Psoas muscle (tissue), 8 donors: Measurements from ENCODE around the gene SLC25A15. TPM values are rescaled to one million over a fixed set of nuclear protein-coding genes. Genes with fewer than 3 reads are reported as not detected.
"Not testable (repeated sequence)": the region's sequence is repeated elsewhere in the genome, so short reads cannot be mapped to it uniquely, and the experiment has no call there.

Source experiments
- ATAC-seq, 4 donors: fragments of 200-7000 bp; cut with Tn5 transposase; one replicate each; pipeline ENCODE4 v1.9.1; 2020; ENCODE audit warnings: moderate library complexity in 3 of 4, mild to moderate bottlenecking in 2 of 4
- DNase-seq, 2 donors: peaks; one replicate each; pipeline ENCODE4 v3.0.0-alpha.2; 2020
- H3K27ac ChIP-seq: fragments of 200-600 bp; one replicate; pipeline ENCODE4 v1.8.0; 2022
- H3K27me3 ChIP-seq, 3 donors: fragments of 200-600 bp in 1 of 3; one replicate each; pipeline versions ENCODE4 v1.6.1 to v1.8.0; 2013 to 2022; ENCODE audit warnings: low read length in 2 of 3, mild to moderate bottlenecking in 2 of 3, moderate library complexity in 1 of 3; ENCODE audit not compliant: insufficient read depth in 3 of 3
- H3K36me3 ChIP-seq, 2 donors: fragments of 200-600 bp in 1 of 2; one replicate each; pipeline versions ENCODE4 v1.6.1 to v1.8.0; 2013 to 2022; ENCODE audit warnings: low read depth in 1 of 2, mild to moderate bottlenecking in 1 of 2, moderate library complexity in 1 of 2; ENCODE audit not compliant: insufficient read depth in 1 of 2
- H3K4me1 ChIP-seq: fragments of 200-600 bp; one replicate; pipeline ENCODE4 v1.8.0; 2022
- H3K4me3 ChIP-seq: fragments of 200-600 bp; one replicate; pipeline ENCODE4 v1.8.0; 2022; ENCODE audit warnings: mild to moderate bottlenecking
- H3K9me3 ChIP-seq: fragments of 200-600 bp; one replicate; pipeline ENCODE4 v1.8.0; 2022
- CTCF ChIP-seq: fragments of 200-600 bp; IDR thresholded peaks from one replicate; pipeline ENCODE4 v1.8.0; 2022; ENCODE audit warnings: antibody characterized with exemption
- WGBS, 3 donors: extraction: QIAGEN DNeasy Blood & Tissue Kit; methylation state at CpG; one replicate each; pipeline versions ENCODE4 v1.1.6 to v1.1.7; 2013; 5-methylcytosine and 5-hydroxymethylcytosine counted together
- intact Hi-C, 2 donors: fragments of 100-400 bp; cut with DNase I; formaldehyde crosslinking; loops; one replicate each; pipeline versions ENCODE4 v1.11.0 to v1.14.2; 2022
- polyA plus RNA-seq, 3 donors: library from polyadenylated mRNA; stranded (reverse); fragments of 200-250 nt; gene quantifications; one replicate each; pipeline ENCODE4 v1.2.3, GENCODE V29; 2013
- total RNA-seq, 4 donors: library from RNA; stranded (reverse); fragmentation: NEBNext Ultra II Directional in 2 of 4; extraction: Animal tissue kit (Norgen Biotek cat#: 25700) in 2 of 4; gene quantifications; one replicate each; pipeline versions ENCODE4 v1.2.1 to v1.2.4, GENCODE V29; 2021 to 2023
- donor health status: healthy with polysubstance abuse.
- donor health status: DM: no; HTN: no; CAD: no; lungs with moderate emphysema.
- donor health status: Bipolar disorder and iron deficiency.
- donor health status: healthy.
- donor health status: DM: yes; HTN: yes; CAD: no.
- donor health status: DM: no; HTN: no; CAD: no.
- donor health status: DM: no; HTN: no; CAD: no.
- donor health status: DM: yes; HTN: yes; CAD: no.

The SLC25A15 gene
- total and polyA plus RNA-seq, 7 donors: 3.8 to 15.8 (median 5.0) TPM

GRCh38 chr13:40813667-40814454 lies 24.4 kb downstream of the SLC25A15 start:
- peak in 1 of 4 donors; percentile 51 for ATAC-seq

GRCh38 chr13:40814803-40815202 lies 25.4 kb downstream of the SLC25A15 start:
- no peak overlapping the region for H3K27ac ChIP-seq
- DNase-seq: no peak
- H3K4me3 ChIP-seq: no peak overlapping the region
- H3K27me3 ChIP-seq: no peaks in the 10 kb centered on the region
- WGBS, 3 donors: 96 to 98% (median 97%) methylated on average over 2 of the region's 2 CpGs
- no peak for TF ChIP-seq CTCF
- peaks cover 4% of the 10 kb centered on the region for H3K9me3 ChIP-seq
- no peak for ATAC-seq
- no peaks in the 10 kb centered on the region for H3K4me1 ChIP-seq
- intact Hi-C loops: no loop called here
- peaks cover 9 to 24% of the 10 kb centered on the region in 2 donors for H3K36me3 ChIP-seq

More at GRCh38 chr13:40813667-40814454, 24.4 kb downstream of the SLC25A15 start:
- peak; percentile 29 for TF ChIP-seq CTCF
- peaks cover 11 to 33% of the 10 kb centered on the region in 2 donors for H3K36me3 ChIP-seq
- H3K27me3 ChIP-seq: no peaks in the 10 kb centered on the region
- no peak for DNase-seq
- no peak overlapping the region for H3K27ac ChIP-seq
- 82 to 89% (median 84%) methylated on average over 7 of the region's 7 CpGs for WGBS, 3 donors
- H3K4me3 ChIP-seq: no peak overlapping the region
- no peaks in the 10 kb centered on the region for H3K4me1 ChIP-seq
- intact Hi-C loops: no loop called here
- peaks cover 4% of the 10 kb centered on the region for H3K9me3 ChIP-seq

GRCh38 chr13:40818926-40819325 lies 29.5 kb downstream of the SLC25A15 start:
- no peak for ATAC-seq

GRCh38 chr13:40819797-40820315 lies 30.4 kb downstream of the SLC25A15 start:
- no peak for DNase-seq
- ATAC-seq: no peak
- H3K4me3 ChIP-seq: no peak overlapping the region
- no peaks in the 10 kb centered on the region for H3K4me1 ChIP-seq
- H3K27me3 ChIP-seq: no peaks in the 10 kb centered on the region
- H3K27ac ChIP-seq: no peak overlapping the region
- WGBS, 3 donors: 83 to 91% (median 90%) methylated on average over 1 of the region's 1 CpG
- peaks cover 0 to 5% of the 10 kb centered on the region in 2 donors for H3K36me3 ChIP-seq
- no peak for TF ChIP-seq CTCF
- H3K9me3 ChIP-seq: peaks cover 4% of the 10 kb centered on the region
- intact Hi-C loops: no loop called here

More at GRCh38 chr13:40818926-40819325, 29.5 kb downstream of the SLC25A15 start:
- intact Hi-C loops: no loop called here
- no peak overlapping the region for H3K27ac ChIP-seq
- H3K27me3 ChIP-seq: no peaks in the 10 kb centered on the region
- H3K36me3 ChIP-seq: peaks cover 0 to 5% of the 10 kb centered on the region in 2 donors
- H3K9me3 ChIP-seq: peaks cover 4% of the 10 kb centered on the region
- H3K4me3 ChIP-seq: no peak overlapping the region
- no peak for TF ChIP-seq CTCF
- no peaks in the 10 kb centered on the region for H3K4me1 ChIP-seq
- DNase-seq: no peak
- WGBS, 3 donors: 82 to 87% (median 83%) methylated on average over 5 of the region's 5 CpGs

GRCh38 chr13:40839725-40840124 lies 50.3 kb downstream of the SLC25A15 start:
- intact Hi-C loops, H3K4me1 ChIP-seq, H3K27me3 ChIP-seq, H3K36me3 ChIP-seq, H3K4me3 ChIP-seq, H3K9me3 ChIP-seq, ATAC-seq, DNase-seq, H3K27ac ChIP-seq: not testable (repeated sequence)
- 80 to 82% (median 81%) methylated on average over 2 of the region's 2 CpGs for WGBS, 3 donors

- ATAC-seq, H3K9me3 ChIP-seq, DNase-seq, H3K4me1 ChIP-seq, H3K27me3 ChIP-seq, H3K36me3 ChIP-seq, H3K27ac ChIP-seq, H3K4me3 ChIP-seq, intact Hi-C loops: not testable (repeated sequence)
- 93 to 100% (median 97%) methylated on average over 2 of the region's 2 CpGs for WGBS, 3 donors
These were observed 51.5 kb downstream of the SLC25A15 start for GRCh38 chr13:40840955-40841354.
